ENCODE measurements around the gene LCOR.
"Not testable (repeated sequence)": the region's sequence is repeated elsewhere in the genome, so short reads cannot be mapped to it uniquely, and the experiment has no call there.

LCOR gene

DNA sequence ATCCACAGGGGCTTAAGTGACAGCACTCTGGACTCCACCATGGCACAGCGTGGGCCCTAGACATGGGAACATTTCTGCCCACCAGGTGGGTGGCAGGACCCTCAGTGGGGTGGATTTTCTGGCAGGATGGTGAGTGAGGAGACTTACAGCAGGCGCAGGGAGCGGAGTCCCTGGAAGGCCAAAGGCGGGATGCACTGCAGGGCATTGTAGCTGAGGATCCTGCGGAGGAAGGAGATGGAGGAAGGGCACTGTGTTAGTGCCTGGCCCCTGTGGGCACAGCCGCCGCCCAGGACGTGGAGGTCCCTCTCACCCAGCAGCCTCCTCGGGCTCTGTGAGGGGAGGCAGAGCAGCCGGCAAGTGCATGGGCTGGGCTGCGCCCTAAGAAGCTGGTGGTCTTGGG is 199.4 kb downstream of the LCOR start:
- TF ChIP-seq, protein P1, sequence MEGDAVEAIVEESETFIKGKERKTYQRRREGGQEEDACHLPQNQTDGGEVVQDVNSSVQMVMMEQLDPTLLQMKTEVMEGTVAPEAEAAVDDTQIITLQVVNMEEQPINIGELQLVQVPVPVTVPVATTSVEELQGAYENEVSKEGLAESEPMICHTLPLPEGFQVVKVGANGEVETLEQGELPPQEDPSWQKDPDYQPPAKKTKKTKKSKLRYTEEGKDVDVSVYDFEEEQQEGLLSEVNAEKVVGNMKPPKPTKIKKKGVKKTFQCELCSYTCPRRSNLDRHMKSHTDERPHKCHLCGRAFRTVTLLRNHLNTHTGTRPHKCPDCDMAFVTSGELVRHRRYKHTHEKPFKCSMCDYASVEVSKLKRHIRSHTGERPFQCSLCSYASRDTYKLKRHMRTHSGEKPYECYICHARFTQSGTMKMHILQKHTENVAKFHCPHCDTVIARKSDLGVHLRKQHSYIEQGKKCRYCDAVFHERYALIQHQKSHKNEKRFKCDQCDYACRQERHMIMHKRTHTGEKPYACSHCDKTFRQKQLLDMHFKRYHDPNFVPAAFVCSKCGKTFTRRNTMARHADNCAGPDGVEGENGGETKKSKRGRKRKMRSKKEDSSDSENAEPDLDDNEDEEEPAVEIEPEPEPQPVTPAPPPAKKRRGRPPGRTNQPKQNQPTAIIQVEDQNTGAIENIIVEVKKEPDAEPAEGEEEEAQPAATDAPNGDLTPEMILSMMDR (conservative IDR thresholded peaks at IDR 0.05; ENCODE audit: low read length), result no peak
- H3K4me3 ChIP-seq (ENCODE audit: low read length), result no peak overlapping the region
- DNase-seq (ENCODE audit: low read depth), result no peak

DNA sequence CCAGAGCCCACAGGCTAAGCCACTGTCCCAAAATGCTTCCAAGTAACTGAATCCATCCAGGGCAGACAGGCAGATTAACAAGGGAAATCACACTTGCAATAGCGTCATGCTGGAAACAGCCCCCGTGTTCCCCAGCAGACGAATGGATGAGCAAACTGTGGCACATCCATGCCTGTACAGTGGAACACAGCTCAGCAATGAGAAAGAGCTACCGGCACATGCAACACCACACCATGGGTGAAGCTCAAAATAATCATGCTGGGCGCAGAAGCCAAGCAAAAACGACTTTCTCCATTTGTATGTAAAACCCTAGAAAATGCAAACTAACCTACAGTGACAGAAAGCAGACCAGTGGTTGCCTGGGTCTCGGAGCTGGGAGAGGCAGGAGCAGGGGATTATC is 200.5 kb downstream of the LCOR start:
- H3K4me3 ChIP-seq (ENCODE audit: low read length), result no peak overlapping the region
- TF ChIP-seq, protein P1 (conservative IDR thresholded peaks at IDR 0.05; ENCODE audit: low read length), result no peak
- DNase-seq (ENCODE audit: low read depth), result no peak

DNA sequence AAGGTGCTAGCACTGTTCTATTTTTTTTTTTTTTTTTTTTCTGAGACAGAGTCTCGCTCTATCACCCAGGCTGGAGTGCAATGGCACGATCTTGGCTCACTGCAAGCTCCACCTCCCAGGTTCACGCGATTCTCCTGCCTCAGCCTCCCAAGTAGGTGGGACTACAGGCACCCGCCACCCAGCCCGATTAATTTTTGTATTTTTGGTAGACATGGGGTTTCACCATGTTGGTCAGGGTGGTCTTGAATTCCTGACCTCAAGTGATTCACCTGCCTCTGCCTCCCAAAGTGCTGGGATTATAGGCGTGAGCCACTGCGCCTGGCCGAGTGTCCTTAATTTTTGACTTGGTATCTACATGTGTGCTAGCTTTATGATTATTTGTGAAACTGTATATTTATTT is 201.7 kb downstream of the LCOR start:
- H3K4me3 ChIP-seq (ENCODE audit: low read length); DNase-seq (ENCODE audit: low read depth): not testable (repeated sequence)

DNA sequence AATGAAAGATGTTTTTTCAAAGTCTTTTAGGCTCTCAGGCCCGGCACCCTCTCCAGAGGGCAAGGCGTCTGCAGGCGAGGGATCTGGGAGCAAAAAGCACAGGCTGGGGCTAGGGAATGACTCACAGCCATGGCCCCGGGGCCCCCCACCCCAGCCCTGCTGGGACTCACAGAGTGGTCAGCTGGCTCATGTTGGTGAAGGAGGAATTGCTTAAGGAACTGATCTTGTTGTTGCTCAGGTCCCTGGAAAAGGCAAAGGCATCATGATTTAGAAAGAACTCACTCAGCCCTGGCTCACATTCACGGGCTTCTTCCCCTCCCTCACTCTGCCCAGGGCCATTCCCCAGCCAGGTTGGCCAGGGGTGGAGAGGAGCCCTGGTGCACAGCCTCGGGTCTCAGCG is 202.2 kb downstream of the LCOR start:
- no peak for DNase-seq (ENCODE audit: low read depth)
- no peak overlapping the region for H3K4me3 ChIP-seq (ENCODE audit: low read length)
- TF ChIP-seq, protein P1 (conservative IDR thresholded peaks at IDR 0.05; ENCODE audit: low read length), result no peak

DNA sequence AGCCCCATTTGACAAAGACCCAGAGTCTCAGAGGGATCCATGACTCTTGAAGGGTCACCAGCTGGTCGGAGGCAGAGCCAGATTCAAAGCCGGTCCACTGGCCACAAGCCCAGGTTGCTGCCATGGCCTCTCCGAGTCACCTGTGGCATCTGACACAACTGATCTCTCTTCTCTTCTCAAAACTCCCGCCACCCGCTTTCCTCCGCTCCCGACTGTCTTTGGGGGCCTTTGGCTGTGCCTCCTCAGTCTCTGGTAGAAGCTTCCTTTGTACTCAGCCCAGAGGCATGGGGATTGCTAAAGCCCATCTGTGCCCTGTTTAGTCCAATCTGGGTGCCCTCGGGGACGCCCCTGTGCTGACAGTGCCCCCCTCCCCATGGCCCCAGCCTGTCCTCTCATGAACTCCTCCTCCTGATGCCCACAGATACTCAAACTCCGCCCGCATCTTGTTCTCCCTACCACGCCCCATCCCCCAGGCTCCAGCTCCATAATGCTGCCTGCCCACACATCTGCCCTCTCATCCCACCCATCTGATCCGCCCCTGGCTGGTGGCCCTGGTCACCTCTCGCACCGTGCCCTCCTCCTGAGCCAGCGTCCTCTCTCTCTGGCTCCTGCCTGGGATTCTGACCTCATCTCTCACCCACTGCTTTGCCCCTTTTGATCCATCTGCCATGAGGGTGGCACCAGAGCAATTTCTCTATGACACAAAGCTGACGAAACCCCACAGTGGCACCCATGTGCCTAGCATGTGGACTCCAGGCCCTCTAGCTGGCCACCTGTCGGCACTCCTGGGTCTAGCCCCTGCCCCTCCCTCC is 203.1 kb downstream of the LCOR start:
- TF ChIP-seq, protein P1 (conservative IDR thresholded peaks at IDR 0.05; ENCODE audit: low read length), result no peak
- H3K4me3 ChIP-seq (ENCODE audit: low read length), result no peak overlapping the region
- DNase-seq (ENCODE audit: low read depth), result no peak

DNA sequence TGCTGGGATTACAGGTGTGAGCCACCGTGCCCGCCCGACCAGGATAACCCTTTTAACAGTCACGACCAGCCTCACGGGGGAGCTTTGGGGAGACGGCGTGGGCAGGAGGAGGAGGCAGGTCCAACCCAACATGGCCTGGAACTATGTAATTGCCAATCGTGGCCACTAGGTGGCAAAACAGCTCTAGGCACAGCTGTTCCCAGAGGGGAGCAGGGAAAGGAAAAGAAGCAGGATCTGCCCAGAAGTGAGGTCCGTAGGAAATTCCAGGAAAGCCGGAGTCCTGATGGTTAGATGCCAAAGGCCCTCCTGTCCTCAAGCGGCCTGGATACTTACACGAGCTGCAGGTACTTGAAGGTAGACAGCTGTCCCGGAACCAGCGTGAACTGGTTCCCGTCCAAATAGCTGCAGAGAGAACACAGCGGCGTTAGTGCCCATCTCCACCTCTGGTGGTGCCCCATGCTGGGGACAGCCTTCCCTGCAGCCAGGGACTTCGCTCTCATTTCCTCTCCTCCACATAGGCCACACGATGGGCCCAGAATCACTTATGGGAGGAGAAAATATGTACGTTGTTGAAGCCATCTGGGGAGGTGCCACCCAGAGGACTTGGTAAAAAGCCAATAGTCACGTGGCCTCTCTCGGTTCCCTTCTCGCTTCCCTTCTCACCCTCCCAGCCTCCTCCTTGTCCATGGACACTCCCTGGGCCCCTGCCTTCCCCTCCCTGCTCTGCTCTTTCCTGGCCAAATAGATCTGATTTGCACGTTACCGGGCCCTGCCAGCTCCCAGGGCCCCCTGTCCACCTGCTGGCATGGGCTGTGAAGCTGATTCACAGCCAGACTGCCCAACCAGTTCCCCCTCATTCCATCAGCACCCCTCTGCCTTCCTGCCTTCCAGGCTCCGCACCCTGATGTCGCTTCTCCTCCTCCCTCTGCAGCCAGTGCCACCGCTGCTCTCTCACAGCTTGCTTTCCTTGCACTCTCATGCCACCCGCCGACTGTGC is 205.6 kb downstream of the LCOR start:
- TF ChIP-seq, protein P1 (conservative IDR thresholded peaks at IDR 0.05; ENCODE audit: low read length), result peak; percentile 87
- DNase-seq (ENCODE audit: low read depth), result peak; percentile 69

DNA sequence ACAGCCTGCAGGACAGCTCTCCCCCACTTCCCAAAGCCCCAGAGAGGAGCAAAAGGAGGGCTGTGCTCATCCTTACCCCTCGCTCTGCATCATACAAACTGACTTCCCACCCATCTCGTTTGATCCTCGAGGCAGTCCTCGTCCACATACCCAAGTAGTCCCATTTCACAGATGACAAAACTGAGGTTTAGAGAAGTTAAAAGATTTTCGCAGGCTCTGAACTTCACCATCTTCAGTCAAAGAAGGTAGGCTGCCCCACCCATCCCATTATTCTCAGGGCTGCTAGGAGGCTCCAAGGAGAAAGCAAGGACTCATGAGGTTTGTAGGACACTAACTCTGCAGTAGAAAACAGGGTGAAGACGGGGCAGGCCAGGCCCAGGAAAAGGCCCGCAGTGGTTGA is 206.6 kb downstream of the LCOR start:
- no peak overlapping the region for H3K4me3 ChIP-seq (ENCODE audit: low read length)
- TF ChIP-seq, protein P1 (conservative IDR thresholded peaks at IDR 0.05; ENCODE audit: low read length), result no peak
- no peak for DNase-seq (ENCODE audit: low read depth)

More for the DNA sequence above, 205.6 kb downstream of the LCOR start:
- H3K4me3 ChIP-seq (ENCODE audit: low read length), result peak overlapping the region; percentile 62
